Hippocampal formation (tissue), 2 donors: ENCODE results near the gene STX16.

Experiments
- DNase-seq, 2 donors: peaks; one replicate each; lab custom pipeline; 2025; lab: John Stamatoyannopoulos, UW

Gene STX16

GRCh38 chr20:58618351-58619076 lies 32.6 kb upstream of the STX16 start:
- no peak for DNase-seq

DNA sequence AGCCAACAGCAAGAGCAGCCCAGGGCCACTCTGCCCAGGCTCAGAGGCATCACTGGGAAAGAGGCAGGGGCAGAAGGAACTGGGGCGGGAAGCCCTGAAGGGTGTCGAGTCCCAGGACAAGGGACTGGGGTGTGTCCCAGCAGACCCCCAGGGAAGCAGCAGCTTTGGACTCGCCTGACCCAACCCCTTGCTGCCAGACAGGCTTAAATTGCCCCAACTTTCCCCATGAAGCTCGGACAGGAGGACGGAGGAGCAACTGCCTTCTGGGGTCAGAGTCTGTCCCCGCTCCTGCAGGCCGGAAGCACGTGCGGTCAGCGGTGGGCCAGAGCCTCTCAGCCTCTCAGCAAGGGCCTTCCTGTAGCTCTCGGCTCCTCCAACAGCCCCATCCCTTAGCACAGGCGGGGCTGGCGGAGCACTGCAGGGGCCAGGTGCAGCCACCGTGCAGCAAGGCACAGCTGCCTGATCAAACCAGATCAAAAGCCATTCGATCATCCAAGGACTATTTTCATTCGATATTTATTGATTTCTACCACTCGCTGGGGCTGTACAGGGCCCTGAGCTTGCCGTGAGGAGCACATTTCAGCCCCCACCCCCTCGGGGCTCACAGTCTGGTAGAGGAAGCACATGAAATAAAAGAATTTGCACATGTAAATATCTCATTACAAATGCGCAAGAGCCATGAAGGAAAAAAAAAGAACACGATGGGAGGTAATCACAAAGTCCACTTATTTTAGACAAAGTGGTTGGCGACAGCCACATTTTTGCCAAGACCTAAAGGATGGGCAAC lies 31.8 kb upstream of the STX16 start:
- DNase-seq = no peak

- no peak for DNase-seq
These were observed 31.1 kb upstream of the STX16 start for GRCh38 chr20:58619864-58620431.

DNA sequence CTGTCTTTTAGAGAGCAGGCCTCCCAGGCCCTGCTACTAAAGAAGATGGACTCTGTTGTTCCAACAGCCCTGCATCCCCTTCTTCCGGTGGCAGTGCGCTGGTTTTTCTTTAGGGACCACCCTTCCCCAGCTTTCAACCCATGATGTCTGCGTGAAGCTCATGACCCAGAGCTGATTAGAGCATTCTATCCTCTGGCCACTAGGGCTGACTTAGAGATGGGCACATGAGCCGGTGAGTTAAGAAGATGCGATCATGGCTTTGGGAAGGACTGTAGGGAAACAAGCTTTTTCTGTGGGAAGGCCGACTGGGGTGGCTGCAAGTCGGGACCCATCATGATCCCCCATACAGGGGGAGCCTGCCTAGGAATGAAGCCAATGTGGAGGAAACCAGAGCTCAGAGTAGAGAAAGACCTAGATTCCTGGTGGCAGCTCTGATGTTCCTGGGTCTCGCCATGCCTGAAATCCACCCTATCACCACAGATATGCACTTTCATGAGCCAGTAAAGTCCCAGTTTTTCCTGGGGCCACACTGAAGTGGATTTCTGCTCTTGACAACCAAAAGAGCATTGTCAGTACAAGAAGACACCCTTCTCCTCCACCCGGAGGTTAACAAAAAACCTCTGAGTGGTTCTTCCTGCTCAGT lies 29.1 kb upstream of the STX16 start:
- DNase-seq = no peak

DNA sequence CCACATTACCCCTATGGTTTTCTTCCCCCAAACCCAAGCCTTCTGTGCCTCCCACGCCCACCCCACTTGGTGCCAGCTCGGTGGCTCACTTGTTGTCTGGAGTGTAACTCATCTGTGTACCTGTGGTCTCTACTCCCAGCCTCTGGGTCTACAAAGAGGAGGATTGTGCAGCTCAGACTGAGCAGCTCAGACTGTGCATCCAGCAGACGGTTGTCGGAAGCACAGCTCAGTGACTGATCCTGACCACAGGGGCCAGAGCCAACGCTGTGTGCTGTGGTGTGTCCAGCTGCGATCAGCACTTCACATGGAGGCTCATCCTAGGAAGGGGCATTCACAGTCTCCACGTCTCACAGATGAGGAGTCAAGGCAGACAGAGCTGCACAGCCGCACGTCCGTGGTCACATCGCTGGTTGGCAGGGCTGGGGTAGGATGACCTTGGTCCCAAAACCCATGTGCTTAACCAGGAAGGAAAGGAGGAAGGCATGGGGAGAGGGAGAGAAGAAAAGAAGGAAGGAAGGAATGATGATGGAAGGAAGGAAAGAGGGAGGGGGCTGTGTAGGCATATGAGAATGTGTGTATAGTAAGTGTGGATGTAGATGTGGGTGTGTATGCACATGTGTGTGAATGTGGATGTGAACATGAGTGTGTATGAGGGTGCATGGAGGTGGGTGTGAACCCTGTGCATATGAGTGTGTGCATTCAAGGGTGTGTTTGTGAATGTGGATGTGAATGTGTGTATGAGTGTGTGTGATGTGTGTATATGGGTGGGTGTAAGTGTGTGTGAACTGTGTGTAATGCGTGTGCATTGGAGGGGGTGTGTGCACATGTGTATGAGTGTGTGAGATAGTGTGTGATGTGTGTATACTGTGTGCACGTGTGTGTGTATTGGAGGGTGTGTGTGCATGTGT lies 28.2 kb upstream of the STX16 start:
- no peak for DNase-seq

DNA sequence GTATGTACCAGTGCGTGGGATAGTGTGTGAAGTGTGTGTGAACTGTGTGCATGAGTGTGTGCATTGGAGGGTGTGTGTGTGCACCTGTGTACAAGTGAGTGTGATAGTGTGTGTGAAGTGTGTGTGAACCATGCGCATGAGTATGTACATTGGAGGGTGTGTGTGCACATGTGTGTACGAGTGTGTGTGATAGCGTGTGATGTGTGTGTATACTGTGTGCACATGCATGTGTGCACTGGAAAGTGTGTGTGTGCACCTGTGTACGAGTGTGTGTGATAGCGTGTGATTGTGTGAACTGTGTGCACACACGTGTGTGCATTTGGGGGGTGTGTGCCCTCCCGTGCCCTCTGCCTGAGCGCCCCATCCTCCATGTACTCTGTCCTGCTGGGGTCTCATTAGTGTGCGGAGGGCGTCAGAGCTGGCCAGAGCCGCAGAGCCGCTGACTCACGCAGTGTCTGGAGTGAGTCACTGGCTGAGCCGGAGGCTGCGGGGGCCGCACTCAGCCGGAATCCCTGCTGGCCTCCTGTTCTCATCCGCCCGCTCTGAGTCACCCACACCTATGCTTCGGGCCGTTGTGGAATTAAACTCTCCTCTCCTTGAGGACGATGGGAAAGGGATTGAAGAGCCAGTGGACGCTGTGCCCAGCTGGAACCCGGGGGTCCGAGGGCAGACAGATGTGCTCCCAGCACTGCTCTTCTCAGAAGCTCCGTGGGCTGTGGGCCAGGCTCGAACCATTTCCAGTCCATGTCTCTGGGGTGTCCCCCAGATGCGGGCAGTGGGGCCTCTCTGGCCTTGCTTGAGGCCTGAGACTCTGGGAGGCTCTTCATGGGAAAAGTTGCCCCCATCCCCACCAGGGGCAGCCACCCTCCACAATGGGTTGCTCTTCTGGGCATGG lies 27.3 kb upstream of the STX16 start:
- DNase-seq = peak in 1 of 2 donors; percentile 28

GRCh38 chr20:58624687-58625086 lies 26.4 kb upstream of the STX16 start:
- DNase-seq = no peak

GRCh38 chr20:58625585-58625984 lies 25.5 kb upstream of the STX16 start:
- no peak for DNase-seq

DNA sequence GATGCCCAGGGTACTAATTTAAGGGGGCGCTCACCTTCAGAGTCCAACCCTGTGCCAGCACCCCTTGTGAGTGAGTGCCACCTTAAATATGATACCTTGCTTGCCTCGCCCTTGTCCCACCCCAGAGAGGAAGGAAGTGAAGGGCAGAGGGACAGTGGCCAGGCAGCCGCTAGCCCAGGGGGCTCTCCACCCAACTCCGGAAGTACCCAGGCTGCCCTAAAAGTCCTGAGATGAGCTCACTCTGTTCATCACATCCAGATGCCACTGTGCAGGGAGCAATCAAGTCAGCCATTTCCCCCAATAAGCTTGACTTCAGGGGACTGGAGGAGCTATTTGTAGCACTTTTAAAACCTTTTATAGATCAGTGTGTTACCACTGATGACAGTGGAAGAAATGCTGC lies 25.0 kb upstream of the STX16 start:
- no peak for DNase-seq

DNA sequence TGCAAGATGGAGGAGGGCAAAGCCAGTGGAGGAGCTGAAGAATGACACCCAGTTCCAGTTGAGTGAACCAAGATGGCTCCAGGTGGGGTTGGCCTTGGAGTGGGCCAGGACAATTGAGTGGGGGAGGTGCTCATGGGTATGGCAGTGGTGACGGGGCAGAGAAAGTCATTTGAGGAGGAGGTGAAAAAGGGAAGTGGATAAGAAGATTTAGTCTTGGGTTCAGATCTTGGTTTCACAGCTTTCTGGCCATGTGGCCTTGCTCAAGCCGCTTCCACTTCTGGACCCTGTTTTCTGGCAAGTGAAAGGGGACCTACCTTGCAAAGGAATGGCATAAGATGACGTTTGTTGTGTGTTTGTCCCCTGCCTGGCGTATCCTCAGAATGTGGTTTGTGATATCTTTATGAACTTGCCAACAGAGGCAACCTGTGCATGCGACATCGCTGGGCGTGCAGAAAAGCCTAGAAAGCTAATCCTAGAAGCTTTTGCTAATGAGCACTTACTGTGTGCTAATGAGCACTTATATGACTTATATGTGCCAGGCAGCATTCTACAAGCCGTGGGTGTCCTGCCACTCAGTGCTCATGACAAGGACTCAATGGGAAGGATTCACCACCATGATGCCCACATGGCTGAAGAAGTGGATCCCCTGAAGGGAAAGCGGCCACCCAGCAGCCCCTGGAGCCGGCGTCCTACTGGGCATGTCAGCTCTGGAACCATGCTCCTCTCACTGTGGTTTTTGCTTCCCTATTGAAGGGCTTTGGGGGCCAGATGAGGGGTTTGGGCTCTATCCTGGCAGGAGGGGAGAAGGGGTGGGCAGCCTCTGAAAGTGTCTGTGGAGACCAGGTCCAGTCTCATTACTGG lies 23.6 kb upstream of the STX16 start:
- DNase-seq = no peak

- DNase-seq = no peak
These were observed 22.4 kb upstream of the STX16 start for GRCh38 chr20:58628491-58629214.

DNA sequence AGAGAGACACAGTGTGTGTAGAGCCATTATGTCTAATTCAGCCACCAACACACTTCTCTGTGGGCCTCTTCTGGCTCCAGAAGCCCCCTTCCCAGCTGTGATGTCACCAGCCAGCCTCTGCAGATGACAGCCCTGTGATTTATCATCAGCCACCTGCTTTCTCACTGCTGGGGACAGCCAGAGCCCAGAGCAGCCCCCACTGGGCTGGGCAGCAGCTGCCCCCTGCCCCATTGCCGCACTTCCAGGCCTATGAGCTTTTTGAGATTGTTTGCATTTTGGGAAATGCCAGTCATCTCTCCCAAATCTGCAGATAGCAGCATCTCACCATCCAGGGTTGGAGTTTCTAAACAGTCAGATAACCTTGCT lies 21.9 kb upstream of the STX16 start:
- no peak for DNase-seq

DNA sequence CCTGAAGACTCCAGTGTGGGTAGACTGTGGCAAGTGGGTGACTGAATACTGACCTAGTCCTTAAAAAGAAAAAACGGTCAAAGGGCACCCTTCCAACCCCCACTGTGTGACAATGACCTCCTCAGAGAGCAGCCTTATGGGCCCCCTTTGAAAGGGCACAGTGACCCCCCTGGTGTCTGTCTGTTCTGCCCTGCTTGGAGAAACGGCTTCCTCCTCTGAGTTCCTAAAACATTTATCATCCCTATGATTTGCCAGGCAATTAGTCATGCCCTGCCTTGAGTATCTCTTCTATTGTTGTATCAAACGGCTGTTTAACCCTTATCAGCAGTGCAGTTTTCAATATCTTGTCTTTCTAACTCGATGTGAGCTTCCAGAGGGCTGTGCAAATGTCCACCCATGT lies 21.0 kb upstream of the STX16 start:
- no peak for DNase-seq

DNA sequence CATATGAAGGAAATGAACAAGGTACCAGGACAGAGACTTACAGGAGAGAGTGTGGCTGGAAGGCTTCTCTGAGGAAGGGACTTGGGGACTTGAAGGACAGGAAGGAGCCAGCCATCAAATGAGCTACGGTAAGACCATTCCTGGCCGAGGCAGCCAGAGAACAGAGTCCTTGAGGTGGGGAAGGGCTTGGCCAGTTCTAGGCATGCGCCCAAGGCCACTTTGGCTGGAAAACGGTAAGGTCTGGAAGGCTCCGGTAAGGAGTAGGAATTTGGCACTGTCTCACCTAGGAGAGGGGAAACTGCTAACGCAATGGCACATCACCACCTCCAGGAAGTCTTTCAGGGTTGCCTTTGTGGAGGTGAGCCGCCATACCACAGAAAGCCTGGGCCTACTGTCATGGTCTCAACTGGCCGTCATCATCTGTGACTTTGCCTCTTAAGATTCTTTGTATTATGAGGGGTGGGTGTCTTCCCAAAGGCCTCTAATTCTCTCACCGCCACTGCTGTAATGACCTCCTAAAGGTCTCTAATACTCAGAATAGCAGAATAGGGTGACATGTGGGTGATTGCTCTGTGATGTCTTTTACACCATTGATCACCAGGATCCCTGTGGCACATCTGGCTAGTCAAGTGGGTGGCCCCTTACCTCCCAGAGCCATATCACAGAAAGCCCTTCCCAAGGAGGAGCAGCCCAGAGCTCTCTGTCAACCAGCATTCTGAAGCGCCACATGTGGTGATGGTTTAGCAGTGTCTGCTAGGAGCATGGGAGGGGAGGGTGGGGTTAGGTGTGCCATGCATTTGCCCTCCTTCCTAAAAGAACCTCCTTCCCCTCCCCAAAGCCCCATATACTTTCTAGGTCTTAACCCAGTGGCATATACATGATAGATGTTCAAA lies 17.7 kb upstream of the STX16 start:
- no peak for DNase-seq

- no peak for DNase-seq
These were observed 17.0 kb upstream of the STX16 start for GRCh38 chr20:58634059-58634458.

DNA sequence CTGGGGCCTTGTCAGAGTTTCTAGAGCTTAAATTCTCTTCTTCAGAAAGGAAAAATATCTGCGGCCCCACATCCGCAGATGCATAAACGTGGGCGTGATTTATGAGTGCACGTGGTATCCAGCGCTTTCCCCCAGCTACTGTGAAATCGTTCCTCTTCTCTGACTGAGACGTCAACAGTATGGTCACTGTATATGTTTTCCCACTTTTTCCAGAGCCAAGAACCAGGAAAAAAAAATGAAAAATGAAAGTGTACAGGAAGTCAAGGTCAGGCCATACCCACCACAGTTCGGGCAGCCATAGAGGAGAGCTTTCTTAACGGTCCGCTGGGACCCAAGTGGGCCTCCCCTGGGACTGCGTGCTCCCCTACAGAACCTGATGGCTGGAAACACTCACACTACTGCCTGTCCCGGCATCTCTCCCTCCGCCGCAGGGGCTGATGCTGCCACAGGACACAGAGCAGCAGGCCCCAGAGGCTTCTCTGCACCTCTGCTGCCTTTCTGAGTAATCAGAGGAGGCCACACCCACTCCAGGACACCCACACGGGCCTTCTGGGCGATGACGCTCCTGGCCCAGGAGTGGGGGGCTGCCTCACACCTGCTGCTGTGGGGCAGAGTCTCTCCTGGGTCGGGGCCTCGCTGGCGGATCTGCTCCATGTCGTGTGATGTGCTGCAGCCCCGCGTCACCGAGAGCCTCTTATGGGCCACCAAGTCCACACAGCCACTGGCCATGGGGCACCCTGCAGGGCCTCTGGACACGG lies 16.4 kb upstream of the STX16 start:
- DNase-seq = no peak

DNA sequence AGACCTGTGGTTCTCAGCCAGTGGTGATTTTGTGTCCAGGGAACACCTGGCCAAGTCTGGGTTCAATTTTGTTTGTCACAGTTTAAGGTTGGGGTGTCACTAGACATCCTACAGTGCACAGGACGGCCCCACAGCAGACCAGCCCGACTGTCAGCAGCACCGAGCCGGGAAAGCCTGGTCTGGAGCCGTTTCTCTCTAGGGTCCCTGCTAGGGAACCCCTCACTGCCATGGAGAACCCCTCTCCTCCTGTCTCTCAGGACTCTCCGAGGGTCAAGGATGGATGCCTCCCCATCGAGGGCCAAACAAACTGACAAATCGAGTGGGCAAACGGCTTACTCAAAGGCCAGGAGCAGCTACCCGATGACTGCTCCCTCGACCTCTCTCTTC lies 15.8 kb upstream of the STX16 start:
- DNase-seq = no peak
